HG03558 (cell line): ENCODE measurements around the gene PCED1B.
"Not testable (repeated sequence)": the region's sequence is repeated elsewhere in the genome, so short reads cannot be mapped to it uniquely, and the experiment has no call there.

Source experiments
- ATAC-seq: cut with Tn5 transposase; IDR thresholded peaks from one replicate; pipeline ENCODE4 v1.9.1; 2021; ENCODE audit warnings: moderate number of reproducible peaks; ENCODE audit not compliant: unreplicated experiment; ENCODE audit errors: extremely low read depth

PCED1B gene, protein sequence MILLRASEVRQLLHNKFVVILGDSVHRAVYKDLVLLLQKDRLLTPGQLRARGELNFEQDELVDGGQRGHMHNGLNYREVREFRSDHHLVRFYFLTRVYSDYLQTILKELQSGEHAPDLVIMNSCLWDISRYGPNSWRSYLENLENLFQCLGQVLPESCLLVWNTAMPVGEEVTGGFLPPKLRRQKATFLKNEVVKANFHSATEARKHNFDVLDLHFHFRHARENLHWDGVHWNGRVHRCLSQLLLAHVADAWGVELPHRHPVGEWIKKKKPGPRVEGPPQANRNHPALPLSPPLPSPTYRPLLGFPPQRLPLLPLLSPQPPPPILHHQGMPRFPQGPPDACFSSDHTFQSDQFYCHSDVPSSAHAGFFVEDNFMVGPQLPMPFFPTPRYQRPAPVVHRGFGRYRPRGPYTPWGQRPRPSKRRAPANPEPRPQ

DNA sequence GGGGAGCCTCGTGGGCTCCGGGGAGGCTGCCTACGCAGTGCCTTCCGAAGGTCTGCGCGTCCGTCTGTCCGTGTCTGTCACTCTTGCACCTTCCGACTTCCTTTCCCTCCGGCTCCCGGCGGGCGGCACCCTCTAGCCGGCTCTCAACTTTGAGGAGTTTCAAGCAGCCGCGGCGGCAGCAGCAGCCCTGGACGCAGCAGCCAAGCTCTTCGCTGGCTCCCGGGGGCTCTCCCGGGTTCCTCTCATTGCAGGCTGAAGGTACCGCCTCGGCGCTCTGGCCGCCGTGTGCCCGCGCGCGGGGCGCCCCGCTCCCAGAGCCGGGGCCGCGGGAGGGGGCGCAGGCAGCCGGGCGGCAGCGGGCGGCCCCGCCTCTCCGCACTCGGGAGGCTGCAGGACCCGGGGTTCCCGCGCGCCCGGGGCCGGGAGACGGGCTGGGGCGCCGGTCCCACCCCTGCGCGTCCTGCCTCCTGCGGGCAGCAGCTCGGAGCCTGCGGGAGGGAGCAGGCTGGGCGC lies at the start of gene PCED1B, which contains the start of gene AMIGO2:
Gene PCED1B, plus strand, starts transcription at position 154 of the 513 bp plus-strand sequence. CDS start 155,443 bp downstream, outside the sequence.
Gene AMIGO2, minus strand, starts transcription at position 492 of the 513 bp plus-strand sequence. CDS start 957 bp downstream, outside the sequence.
- peak; percentile 66 for ATAC-seq

DNA sequence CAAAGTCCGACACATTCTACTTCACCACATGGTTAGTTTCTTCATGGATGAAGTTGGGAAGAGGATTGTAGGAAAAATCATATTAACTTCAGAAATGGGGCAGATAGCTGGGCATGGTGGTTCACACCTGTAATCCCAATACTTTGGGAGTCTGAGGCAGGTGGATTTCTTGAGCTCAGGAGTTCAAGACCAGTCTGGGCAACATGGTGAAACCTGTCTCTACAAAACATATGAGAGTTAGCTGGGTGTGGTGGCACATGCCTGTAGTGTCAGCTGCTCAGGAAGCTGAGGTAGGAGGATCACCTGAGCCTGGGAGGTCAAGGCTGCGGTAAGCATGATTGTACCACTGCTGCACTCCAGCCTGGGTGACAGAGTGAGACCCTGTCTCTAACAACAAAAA lies 49.5 kb upstream of the PCED1B start:
- ATAC-seq, result no peak

DNA sequence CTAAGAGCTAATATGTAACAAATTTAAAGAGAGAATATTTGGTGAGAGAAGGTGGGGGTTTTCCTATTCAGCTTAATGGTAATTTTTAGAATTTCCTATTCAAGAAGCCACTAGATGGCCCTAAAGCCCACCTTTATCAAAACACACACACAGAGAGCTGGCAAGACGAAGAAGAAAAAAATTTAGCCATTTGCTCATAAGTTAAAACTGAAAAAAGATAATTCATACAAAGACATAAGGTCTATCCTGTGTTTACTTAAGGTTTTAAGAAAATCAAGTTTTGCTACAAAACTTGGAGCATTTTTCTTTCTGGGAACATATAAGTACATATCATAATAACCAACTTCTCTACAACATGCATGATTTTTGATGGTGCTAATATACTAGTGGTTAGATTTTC lies 46.8 kb upstream of the PCED1B start:
- ATAC-seq, result no peak

DNA sequence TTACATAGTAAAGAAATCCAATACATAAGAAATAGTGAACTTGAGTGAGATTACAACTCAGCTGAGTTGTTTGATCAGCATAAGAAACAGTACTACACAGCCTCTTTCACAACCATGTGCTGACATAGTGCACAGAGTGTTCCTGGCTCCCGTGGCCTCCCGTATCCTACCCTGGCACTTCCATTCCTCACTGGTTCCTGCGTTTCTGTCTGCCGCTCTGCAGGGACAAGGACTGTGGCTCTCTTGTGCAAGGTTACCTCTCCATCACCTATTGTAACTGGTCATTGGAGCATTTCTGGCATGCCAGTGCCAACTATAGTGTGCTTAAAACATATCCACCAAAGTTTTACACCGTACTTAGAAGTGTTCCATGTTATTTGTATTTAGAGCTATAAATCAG lies 46.3 kb upstream of the PCED1B start:
- ATAC-seq, result no peak

DNA sequence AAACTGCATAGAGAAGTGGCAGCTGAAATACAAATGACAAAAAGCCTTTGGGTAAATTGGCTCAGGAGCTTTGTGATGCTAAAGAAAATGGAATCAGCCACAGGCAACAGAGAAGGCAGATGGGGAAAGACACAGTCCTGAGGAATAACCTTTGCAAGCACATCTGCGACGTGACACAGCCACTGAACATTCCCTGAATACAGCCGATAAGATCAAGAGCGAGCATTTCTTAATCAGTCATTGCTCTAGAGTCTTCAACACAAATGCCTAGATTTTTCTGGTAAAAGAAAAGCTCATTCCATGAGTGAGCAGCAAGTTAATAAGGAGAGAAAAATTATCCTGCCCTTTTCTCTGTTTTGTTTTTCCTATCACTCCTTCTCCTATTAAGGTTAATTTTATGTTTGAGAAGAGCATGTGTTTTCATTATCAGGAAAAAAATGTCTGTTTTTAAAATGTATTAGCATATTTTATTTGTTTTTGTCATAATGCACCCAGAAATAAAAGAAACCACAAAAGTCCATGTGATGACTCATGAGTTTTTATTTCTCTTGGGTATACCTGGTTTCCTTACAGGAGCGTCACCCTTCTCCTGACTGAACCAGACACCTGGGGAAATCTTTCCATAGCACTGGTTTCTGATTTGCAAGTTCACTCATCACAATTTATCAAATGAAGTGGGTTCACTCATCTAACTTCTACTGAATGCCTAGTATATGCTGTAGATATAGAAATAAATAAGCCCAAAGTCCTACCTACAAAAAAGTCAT lies 45.4 kb upstream of the PCED1B start:
- ATAC-seq, result no peak

DNA sequence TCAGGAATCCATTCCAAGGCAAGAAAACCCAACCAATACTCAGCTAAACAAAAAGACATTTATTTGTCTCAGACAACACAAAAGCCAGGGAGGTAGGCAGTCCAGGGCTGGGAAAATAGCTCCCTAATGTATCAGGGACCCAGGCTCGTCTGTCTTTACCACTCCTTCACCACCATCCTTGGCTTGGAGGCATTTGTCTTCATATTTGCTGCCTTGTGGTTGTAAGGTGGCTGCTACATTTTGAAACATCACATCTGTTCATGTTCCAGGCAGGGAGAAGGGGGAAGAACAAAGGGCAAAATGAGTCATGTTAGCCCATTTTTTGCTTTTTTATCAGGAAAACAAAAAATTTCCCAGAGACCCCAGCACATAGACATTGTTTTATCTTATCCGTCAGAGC lies 44.8 kb upstream of the PCED1B start:
- ATAC-seq, result no peak

DNA sequence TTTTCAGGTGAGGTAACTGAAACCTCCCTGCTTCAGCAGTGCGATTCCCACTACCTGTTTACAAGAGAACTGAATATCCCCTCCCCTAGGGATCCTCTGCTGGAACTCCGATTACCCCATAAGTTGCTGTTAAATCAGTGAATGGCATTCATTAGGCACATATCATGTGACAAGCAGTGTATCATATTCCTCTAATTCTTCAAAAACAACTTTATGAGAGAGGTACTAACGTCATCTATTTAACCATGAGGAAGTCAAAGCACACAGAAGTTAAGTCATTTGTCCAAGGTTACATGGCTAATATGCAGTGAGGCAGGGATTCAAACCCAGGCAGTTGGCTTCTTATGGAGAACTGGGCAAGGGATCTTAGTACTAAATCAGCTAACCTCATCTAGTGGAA lies 43.9 kb upstream of the PCED1B start:
- no peak for ATAC-seq

DNA sequence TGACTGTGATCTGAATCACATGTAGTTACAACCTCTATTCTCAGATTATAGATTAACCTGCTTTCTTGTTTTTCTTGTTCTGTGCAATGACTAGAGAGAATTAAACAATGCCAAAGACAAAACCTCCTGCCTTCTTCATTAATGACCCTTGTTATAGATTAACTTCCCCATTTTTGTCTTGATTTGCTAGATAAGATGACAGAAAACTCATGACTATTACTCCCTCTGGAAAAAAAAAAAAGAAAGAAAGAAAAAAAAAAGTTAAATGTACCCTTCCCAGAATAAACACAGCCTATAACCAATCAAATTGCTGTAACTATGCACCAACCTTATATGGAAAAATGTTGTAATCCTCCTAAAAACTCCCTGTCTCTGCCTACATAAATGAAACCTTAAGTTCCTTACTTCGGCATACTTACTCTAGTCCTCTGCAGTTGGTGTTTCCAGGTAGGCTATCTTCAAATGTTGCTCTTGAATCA lies 41.1 kb upstream of the PCED1B start:
- no peak for ATAC-seq

DNA sequence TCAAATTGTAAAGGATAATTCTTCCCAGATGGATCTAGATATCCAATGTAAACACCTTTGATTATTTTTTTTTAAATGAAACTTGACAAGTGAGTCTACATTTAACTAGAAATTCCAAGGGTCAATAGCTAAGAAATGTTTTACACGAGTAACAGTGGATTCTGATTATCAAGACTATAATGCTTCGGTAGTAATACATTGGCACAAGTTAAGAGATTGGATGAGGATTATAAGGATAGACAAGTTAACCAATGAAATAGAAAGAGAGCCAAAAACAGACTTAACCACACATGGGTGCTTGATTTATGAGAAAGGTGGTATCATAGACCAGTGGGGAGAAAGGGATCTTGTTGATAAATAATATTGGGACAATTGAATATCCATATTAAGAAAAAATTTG lies 40.3 kb upstream of the PCED1B start:
- ATAC-seq, result no peak

DNA sequence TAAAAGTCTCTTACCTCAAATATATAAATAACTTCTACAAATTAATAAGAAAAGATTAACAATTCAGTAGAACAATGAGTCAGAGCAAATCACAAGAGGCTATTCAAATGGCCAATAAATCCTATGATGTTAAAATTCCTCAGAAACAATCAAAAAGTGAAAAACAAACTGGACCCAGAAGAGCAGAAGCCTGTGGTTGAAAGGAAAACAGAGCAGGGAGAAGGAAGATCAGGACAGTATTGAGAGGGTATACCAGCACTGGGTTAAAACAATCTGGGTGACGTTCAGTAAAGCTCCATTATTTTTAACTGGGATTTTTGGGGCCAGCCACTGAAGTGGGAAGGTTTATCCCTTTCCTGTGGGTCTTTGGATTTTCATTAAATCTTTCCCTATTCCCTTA lies 39.7 kb upstream of the PCED1B start:
- no peak for ATAC-seq

DNA sequence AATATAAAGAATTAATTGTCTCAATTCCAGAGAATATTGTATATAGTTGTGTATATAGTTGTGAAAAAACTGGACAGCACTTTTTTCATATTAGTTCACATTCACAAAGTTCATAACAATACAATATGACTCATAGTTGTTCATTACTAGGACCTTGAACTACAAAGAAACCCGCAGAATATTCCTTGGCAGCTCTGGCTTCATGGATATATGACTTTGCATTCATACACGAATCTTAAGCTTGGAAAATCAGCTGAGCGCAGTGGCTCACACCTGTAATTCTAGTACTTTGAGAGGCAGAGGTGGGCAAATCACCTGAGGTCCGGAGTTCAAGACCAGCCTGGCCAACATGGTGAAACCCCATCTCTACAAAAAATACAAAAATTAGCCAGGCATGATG lies 38.1 kb upstream of the PCED1B start:
- no peak for ATAC-seq

DNA sequence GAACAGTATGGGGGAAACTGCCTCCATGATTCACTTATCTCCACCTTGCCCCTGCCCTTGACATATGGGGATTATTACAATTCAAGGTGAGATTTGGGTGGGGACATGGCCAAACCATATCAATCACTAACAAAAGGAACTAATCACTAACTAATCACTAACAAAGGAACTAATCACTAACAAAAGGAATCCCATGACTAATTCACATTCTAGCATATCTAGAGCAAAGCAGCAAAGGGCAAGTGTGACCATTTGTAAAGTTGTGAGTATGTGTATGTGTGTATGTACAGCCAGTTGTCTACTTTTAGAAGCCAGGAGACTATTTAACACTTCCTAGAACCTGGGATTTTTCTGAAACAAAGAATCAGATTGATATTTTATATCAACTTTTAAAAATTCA lies 30.9 kb upstream of the PCED1B start:
- ATAC-seq, result no peak

DNA sequence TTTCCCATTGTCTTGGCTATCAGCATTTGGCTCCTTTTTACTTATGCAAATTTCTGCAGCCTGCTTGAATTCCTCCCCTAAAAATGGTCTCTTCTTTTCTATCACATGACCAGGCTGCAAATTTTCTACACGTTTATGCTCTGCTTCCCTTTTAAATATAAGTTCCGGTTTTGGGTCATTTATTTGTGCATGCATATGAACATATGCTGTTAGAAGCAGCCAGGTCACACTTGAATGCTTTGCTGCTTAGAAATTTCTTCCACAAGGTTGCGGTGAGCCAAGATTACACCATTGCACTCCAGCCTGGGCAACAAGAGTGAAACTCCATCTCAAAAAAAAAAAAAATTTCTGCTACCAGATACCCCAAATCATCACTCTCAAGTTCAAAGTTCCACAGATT lies 28.1 kb upstream of the PCED1B start:
- not testable (repeated sequence) for ATAC-seq

DNA sequence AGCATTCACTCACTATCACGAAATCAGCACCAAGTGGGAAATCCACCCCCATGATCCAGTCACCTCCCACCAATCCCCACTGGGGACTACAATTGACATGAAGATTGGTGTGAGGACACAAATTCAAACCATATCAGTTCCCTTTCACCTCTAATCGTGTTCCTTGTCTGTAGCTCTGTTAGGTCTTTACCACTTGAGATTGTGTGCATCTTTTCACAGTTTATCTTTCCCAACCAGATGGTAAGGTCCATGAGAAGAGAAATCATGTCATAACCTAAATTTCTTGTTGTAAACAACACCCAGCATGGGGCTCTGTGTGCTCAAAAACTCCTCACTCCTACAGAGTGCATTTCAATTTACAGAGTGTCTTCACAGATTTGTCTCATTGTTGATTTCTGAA lies 27.1 kb upstream of the PCED1B start:
- ATAC-seq, result no peak

DNA sequence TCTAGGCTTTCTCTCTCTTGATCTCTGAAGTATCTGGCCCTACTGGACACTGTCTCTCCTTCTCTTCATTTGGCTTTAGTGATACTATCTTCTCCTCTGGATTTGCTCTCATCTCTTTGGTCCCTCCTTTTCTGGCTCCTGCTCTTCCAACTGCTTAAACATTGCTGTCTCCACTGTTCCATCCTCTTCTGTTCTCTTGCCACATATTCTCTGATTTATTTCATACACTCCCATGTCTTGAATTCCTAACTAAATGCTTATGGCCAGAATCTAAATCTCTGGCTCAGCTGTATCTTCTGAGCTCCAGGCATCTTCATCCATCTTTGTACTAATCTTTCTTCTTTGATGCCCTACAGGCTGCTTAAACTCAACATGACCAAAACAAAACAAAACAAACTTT lies 25.5 kb upstream of the PCED1B start:
- ATAC-seq, result no peak

DNA sequence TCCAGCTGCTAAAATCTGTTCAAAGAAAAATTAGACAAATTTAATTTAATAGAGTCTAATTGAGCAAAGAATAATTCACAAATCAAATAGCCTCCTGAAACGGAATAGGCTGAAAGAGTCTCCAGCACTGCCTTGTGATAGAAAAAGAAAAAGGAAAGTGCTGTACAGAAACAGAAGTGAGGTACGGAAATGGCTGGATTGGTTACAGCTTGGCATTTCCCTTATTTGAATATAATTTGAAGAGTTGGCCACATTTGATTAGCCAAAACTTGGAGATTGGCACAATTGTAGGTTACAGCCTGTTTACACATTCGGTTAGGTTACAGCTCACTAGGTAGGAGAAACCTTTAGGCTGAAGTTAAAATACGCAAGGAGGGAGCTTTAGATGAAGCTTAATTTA lies 24.8 kb upstream of the PCED1B start:
- no peak for ATAC-seq

DNA sequence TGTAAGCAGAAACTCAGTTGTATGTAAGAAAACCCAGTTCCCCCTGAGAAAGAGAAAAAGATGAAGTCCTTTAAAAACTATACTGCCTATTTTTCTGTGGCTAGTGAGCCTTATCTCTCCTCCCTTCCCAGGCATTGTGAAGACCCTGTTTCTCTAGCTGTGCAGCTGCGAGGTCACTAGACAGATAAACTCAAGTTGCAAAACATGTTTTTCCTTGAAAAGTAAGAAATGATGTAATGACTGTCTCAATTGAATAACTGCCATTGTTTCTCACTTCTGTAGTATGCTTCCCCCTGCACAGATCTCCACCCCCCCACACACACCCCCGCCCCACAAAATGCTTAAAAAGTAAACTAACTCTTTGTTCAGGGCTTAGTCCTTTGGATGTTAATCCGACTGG lies 23.6 kb upstream of the PCED1B start:
- ATAC-seq, result not testable (repeated sequence)

DNA sequence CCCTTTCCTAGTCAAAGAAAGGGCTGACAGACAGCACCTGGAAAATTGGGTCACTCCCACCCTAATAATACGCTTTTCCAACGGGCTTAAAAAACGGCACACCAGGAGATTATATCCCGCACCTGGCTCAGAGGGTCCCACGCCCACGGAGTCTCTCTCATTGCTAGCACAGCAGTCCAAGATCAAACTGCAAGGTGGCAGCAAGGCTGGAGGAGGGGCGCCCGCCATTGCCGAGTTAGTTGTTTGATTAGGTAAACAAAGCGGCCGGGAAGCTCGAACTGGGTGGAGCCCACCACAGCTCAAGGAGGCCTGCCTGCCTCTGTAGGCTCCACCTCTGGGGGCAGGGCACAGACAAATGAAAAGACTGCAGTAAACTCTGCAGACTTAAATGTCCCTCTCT lies 22.5 kb upstream of the PCED1B start:
- not testable (repeated sequence) for ATAC-seq

DNA sequence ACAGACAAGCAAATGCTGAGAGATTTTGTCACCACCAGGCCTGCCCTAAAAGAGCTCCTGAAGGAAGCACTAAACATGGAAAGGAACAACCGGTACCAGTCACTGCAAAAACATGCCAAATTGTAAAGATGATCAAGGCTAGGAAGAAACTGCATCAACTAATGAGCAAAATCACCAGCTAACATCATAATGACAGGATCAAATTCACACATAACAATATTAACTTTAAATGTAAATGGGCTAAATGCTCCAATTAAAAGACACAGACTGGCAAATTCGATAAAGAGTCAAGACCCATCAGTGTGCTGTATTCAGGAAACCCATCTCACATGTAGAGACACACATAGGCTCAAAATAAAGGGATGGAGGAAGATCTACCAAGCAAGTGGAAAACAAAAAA lies 20.8 kb upstream of the PCED1B start:
- not testable (repeated sequence) for ATAC-seq

DNA sequence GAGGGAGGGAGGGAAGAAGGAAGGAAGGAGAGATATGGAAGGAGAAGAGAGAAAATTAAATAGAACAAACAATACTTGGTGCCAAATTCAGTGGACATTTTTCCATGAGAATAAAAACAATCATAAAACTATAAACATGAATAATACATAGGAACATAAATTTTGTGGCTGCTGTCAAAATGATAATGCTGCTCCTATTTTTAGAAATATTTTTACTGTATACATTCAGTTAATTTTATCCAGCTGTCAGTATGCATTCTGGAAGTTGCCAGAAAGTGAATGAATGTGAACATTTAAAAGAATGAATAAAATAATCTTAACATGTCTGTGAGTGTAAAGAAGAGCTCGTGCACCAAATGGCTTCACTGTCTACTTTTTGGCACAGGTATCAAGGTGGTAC lies 13.9 kb upstream of the PCED1B start:
- no peak for ATAC-seq
